Keratinocyte (primary cell): ENCODE measurements around the gene CACFD1. TPM values are rescaled to one million over a fixed set of nuclear protein-coding genes. Genes with fewer than 3 reads are reported as not detected.

Experiments
- DNase-seq: peaks from one replicate; pipeline ENCODE4 v3.0.0-alpha.2; 2011; ENCODE audit warnings: low read depth, missing footprints, low spot score
- FAIRE-seq: peaks from 2 replicates; lab custom pipeline; 2011; peaks lifted over from hg19 to GRCh38; lab: Jason Lieb, UNC
- H2AFZ ChIP-seq: 2 replicates; pipeline ENCODE4 v1.6.0; 2012; ENCODE audit warnings: low read length, control low read depth, inconsistent platforms; ENCODE audit not compliant: control insufficient read depth
- H3K27ac ChIP-seq: 2 replicates; pipeline ENCODE4 v1.5.1; 2011; ENCODE audit warnings: low read length; ENCODE audit not compliant: control insufficient read depth, insufficient read depth
- H3K27me3 ChIP-seq: 3 replicates; pipeline ENCODE4 v1.6.0; 2011; ENCODE audit warnings: low read length; ENCODE audit not compliant: control insufficient read depth, insufficient read depth; ENCODE audit errors: extremely low read depth
- H3K36me3 ChIP-seq, 2 experiments: 2 replicates in 1 of 2; 3 replicates in 1 of 2; pipeline ENCODE4 v1.5.1; 2011; ENCODE audit warnings: low read length in 2 of 2, mild to moderate bottlenecking in 1 of 2; ENCODE audit not compliant: control insufficient read depth in 2 of 2, insufficient read depth in 2 of 2; ENCODE audit errors: extremely low read depth in 1 of 2
- H3K4me1 ChIP-seq: 3 replicates; pipeline ENCODE4 v1.5.1; 2011; ENCODE audit warnings: low read length; ENCODE audit not compliant: control insufficient read depth, insufficient read depth; ENCODE audit errors: extremely low read depth
- H3K4me2 ChIP-seq: 3 replicates; pipeline ENCODE4 v1.6.0; 2011; ENCODE audit warnings: low read depth, low read length; ENCODE audit not compliant: control insufficient read depth, insufficient read depth; ENCODE audit errors: extremely low read depth
- H3K4me3 ChIP-seq, 3 experiments: fragments of 200-600 bp in 1 of 3; sonication (generic) in 1 of 3; 2 replicates in 2 of 3; 3 replicates in 1 of 3; pipeline ENCODE4 v1.5.1; 2011 to 2016; ENCODE audit warnings: low read length in 3 of 3, mild to moderate bottlenecking in 3 of 3, control low read depth in 2 of 3, inconsistent platforms in 1 of 3, low read depth in 1 of 3, mixed read lengths in 1 of 3, mixed run types in 1 of 3, moderate library complexity in 1 of 3; ENCODE audit not compliant: control insufficient read depth in 2 of 3, insufficient read depth in 2 of 3; ENCODE audit errors: extremely low read depth in 1 of 3
- H3K79me2 ChIP-seq: 2 replicates; pipeline ENCODE4 v1.6.0; 2012; ENCODE audit warnings: low read length; ENCODE audit not compliant: control insufficient read depth, insufficient read depth
- H3K9ac ChIP-seq: 3 replicates; pipeline ENCODE4 v1.6.0; 2011; ENCODE audit warnings: low read length; ENCODE audit not compliant: control insufficient read depth, insufficient read depth; ENCODE audit errors: extremely low read depth
- H3K9me1 ChIP-seq: 3 replicates; pipeline ENCODE4 v1.6.0; 2011; ENCODE audit warnings: low read length; ENCODE audit not compliant: control insufficient read depth, insufficient read depth; ENCODE audit errors: extremely low read depth
- H3K9me3 ChIP-seq: 2 replicates; pipeline ENCODE4 v1.5.1; 2012; ENCODE audit warnings: low read depth, low read length; ENCODE audit not compliant: control insufficient read depth
- H4K20me1 ChIP-seq: 3 replicates; pipeline ENCODE4 v1.6.0; 2011; ENCODE audit warnings: low read length; ENCODE audit not compliant: control insufficient read depth, insufficient read depth; ENCODE audit errors: extremely low read depth
- CTCF ChIP-seq, 3 experiments: IDR thresholded peaks in 1 of 3; conservative IDR thresholded peaks in 1 of 3; optimal IDR thresholded peaks in 1 of 3; 2 replicates in 2 of 3; 3 replicates in 1 of 3; pipeline versions ENCODE3 to v1.5.1; 2011; ENCODE audit warnings: low read length in 3 of 3, mild to moderate bottlenecking in 3 of 3, moderate library complexity in 2 of 3, control low read depth in 1 of 3, inconsistent platforms in 1 of 3; ENCODE audit not compliant: insufficient read depth in 2 of 3; ENCODE audit errors: extremely low read depth in 1 of 3
- EZH2 ChIP-seq: IDR thresholded peaks from one replicate; pipeline ENCODE4 v1.6.1; 2012; ENCODE audit warnings: inconsistent platforms, mild to moderate bottlenecking, low read length, moderate library complexity
- dilution Hi-C: fragments of 300-500 bp; cut with MboI; formaldehyde crosslinking; loops from one replicate; pipeline ENCODE4 v1.7.0; 2020; ENCODE audit warnings: low sequenced_read_pairs; ENCODE audit not compliant: extremely low pct_ligation_motif_present
- polyA plus RNA-seq, 5 experiments: library from polyadenylated mRNA; depleted of rRNA in 3 of 5; stranded (reverse) in 3 of 5; stranded (forward) in 1 of 5; unstranded in 1 of 5; fragments of >200 nt; gene quantifications; 1 replicate in 1 of 5; 2 replicates in 3 of 5; 3 replicates in 1 of 5; pipeline versions ENCODE4 v1.2.1 to v1.2.3, GENCODE V29; 2011 to 2012; ENCODE audit warnings: missing spikeins in 2 of 5, low read depth in 1 of 5, low replicate concordance in 1 of 5

CACFD1 gene
- polyA plus RNA-seq, 1 donor (not counting 4 experiments of a cell fraction or from before 2014, with no cell fraction given): 3.4 TPM

DNA sequence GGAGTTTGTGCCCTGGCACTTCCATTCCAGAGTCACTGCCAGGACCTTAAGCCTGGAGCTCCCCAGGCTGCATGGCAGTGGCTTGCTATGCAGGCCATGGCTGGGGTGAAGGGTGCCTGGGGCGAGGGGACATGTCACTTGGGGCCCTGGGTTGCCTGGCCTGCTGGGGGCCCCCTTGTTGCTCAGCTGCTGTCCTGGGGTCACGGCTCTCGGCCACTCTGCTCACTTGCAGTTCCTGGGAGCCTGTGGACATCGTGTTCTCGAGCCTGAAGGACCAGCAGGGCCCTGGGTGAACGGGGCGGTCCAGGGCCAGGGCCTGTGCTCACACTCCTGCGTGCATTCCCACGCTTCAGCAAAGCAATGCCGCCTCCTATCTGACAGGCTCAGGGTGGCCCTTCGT is 33.6 kb downstream of the CACFD1 start:
- Histone ChIP-seq H2AFZ (no peak overlapping the region), H3K4me3 (no peak overlapping the region)
- no peak for TF ChIP-seq EZH2
- no peak for TF ChIP-seq CTCF (optimal IDR thresholded peaks at IDR 0.05 in 1 of 3, IDR thresholded peaks at IDR 0.05 in 1 of 3, conservative IDR thresholded peaks at IDR 0.05 in 1 of 3; ENCODE audit: extremely low read depth in 1 of 3, insufficient read depth in 2 of 3, low read length in 3 of 3)

DNA sequence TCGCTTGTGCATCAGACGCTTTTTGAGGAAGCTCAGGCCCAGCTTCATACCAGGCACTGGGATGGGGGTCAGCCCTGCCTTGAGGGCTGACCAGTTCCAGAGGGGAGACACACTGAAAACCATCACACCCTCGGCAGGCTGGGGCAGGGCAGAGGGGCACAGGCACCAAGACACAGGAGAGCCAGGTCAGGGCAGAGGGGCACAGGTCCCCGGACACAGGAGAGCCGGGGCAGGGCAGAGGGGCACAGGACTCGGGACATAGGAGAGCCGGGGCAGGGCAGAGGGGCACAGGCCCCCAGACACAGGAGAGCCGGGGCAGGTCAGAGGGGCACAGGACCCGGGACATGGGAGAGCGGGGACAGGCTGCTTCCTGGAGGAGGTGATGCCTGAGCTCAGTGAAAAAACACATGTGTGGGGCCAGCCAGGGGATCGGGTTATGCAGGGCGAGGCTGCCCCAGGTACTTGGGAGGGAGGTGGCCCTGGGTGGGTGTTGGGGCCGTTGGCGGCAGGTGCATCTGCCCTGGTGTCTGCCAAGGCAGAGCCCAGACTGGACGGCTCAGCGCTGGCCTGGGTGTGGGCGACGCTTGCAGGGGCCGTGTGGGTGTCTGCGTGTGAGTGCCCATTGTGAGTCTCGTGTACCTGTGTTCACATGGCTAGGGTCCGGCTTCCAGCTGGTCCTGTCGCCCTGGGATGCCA is 34.2 kb downstream of the CACFD1 start:
- dilution Hi-C loops: no loop called here
- no peaks in the 10 kb centered on the region for H4K20me1 ChIP-seq
- no peak for FAIRE-seq

More for the DNA sequence above, 33.6 kb downstream of the CACFD1 start:
- FAIRE-seq (no peak), DNase-seq (no peak)
- H3K9me1 ChIP-seq: no peaks in the 10 kb centered on the region
- no peaks in the 10 kb centered on the region for H3K36me3 ChIP-seq
- H3K27me3 ChIP-seq: peaks cover 14% of the 10 kb centered on the region
- no peaks in the 10 kb centered on the region for H3K9me3 ChIP-seq
- H3K9ac ChIP-seq: no peak overlapping the region
- peaks cover 12% of the 10 kb centered on the region for H3K4me1 ChIP-seq
- no peaks in the 10 kb centered on the region for H3K79me2 ChIP-seq
- dilution Hi-C loops: no loop called here
- no peak overlapping the region for H3K27ac ChIP-seq
- no peak overlapping the region for H3K4me2 ChIP-seq
- H4K20me1 ChIP-seq: no peaks in the 10 kb centered on the region

More for the DNA sequence above, 34.2 kb downstream of the CACFD1 start:
- no peak overlapping the region for H3K4me3 ChIP-seq
- TF ChIP-seq CTCF (optimal IDR thresholded peaks at IDR 0.05 in 1 of 3, IDR thresholded peaks at IDR 0.05 in 1 of 3, conservative IDR thresholded peaks at IDR 0.05 in 1 of 3; ENCODE audit: extremely low read depth in 1 of 3, insufficient read depth in 2 of 3, low read length in 3 of 3): no peak
- TF ChIP-seq EZH2: no peak
- H2AFZ ChIP-seq: no peak overlapping the region
- no peaks in the 10 kb centered on the region for H3K9me1 ChIP-seq
- no peak overlapping the region for H3K27ac ChIP-seq
- no peak for DNase-seq
- H3K27me3 ChIP-seq: peaks cover 18% of the 10 kb centered on the region
- no peaks in the 10 kb centered on the region for H3K36me3 ChIP-seq
- H3K79me2 ChIP-seq: no peaks in the 10 kb centered on the region
- peaks cover 12% of the 10 kb centered on the region for H3K4me1 ChIP-seq
- no peak overlapping the region for H3K4me2 ChIP-seq
- H3K9me3 ChIP-seq: no peaks in the 10 kb centered on the region
- no peak overlapping the region for H3K9ac ChIP-seq
